K562 (cell line): ENCODE results near the gene PCP4L1. TPM values are rescaled to one million over a fixed set of nuclear protein-coding genes. Genes with fewer than 3 reads are reported as not detected.

Experiments
- HIVEP1 ChIP-seq: fragments of 250-450 bp; sonication (Bioruptor Pico); IDR thresholded peaks from 2 replicates; pipeline ENCODE4 v1.4.0; 2020; ENCODE audit warnings: mild to moderate bottlenecking
- POLR2AphosphoS2 ChIP-seq: IDR thresholded peaks from 2 replicates; pipeline ENCODE4 v1.6.1; 2012; ENCODE audit warnings: low read length, improper control_type of control experiment
- RUNX1 ChIP-seq: sonication (generic); IDR thresholded peaks from 2 replicates; pipeline ENCODE4 v1.6.1; 2016; ENCODE audit warnings: antibody characterized with exemption, low read depth
- SLC30A9 ChIP-seq: fragments of 250-450 bp; sonication (Bioruptor Pico); IDR thresholded peaks from 2 replicates; pipeline ENCODE4 v1.8.0; 2022; ENCODE audit warnings: mild to moderate bottlenecking, moderate library complexity
- TAL1 ChIP-seq: fragments of 450-650 bp; IDR thresholded peaks from 2 replicates; pipeline ENCODE4 v1.6.1; 2016; ENCODE audit warnings: mild to moderate bottlenecking
- YY1 ChIP-seq, 3 experiments: IDR thresholded peaks; 2 replicates each; pipeline ENCODE4 v1.6.1; 2011; ENCODE audit warnings: low read length in 2 of 3, mild to moderate bottlenecking in 2 of 3, moderate library complexity in 2 of 3, borderline replicate concordance in 1 of 3, control low read depth in 1 of 3, low read depth in 1 of 3; ENCODE audit not compliant: insufficient read depth in 3 of 3, insufficient replicate concordance in 2 of 3, control insufficient read depth in 1 of 3, insufficient read length in 1 of 3; ENCODE audit errors: extremely low read depth in 1 of 3
- ZNF232 ChIP-seq: sonication (generic); formaldehyde crosslinking; IDR thresholded peaks from 2 replicates; pipeline ENCODE4 v1.8.0; 2022; ENCODE audit warnings: mild to moderate bottlenecking, missing genetic modification reagents
- ZNF764 ChIP-seq: fragments of 250-450 bp; sonication (Bioruptor Pico); IDR thresholded peaks from 2 replicates; pipeline ENCODE4 v1.4.0; 2020; ENCODE audit warnings: low read depth, mild to moderate bottlenecking, moderate library complexity
- polyA plus RNA-seq, 8 experiments: library from polyadenylated mRNA; depleted of rRNA in 4 of 8; stranded (reverse) in 5 of 8; unstranded in 3 of 8; fragments of >200 nt; fragmentation: Nextera tagmentation in 2 of 8; fragmentation: Illumina TruSeq in 1 of 8; extraction: Ambion mirVana in 2 of 8; extraction: Trizol in 1 of 8; gene quantifications; 2 replicates each; pipeline versions ENCODE4 v1.2.1 to v1.2.3, GENCODE V29; 2011 to 2014; ENCODE audit warnings: inconsistent platforms in 1 of 8, missing spikeins in 1 of 8
- total RNA-seq, 7 experiments: library from RNA; depleted of rRNA in 6 of 7; stranded (reverse); fragments of >200 nt in 6 of 7; fragmentation: Illumina TruSeq in 2 of 7; extraction: Trizol in 2 of 7; gene quantifications; 2 replicates each; pipeline versions ENCODE4 v1.2.1 to v1.2.3, GENCODE V29; 2011 to 2021; ENCODE audit warnings: low replicate concordance in 1 of 7
- TF ChIP-seq, protein P1 (sequence below): fragments of 450-650 bp; IDR thresholded peaks from 2 replicates; pipeline ENCODE4 v1.6.1; 2018; ENCODE audit warnings: mild to moderate bottlenecking, low read depth; ENCODE audit not compliant: partially characterized antibody
- TF ChIP-seq, protein P2 (sequence below): sonication (generic); IDR thresholded peaks from 2 replicates; pipeline ENCODE4 v1.6.1; 2016
- TF ChIP-seq, protein P3 (sequence below): fragments of 450-650 bp; formaldehyde crosslinking; IDR thresholded peaks from 2 replicates; pipeline ENCODE4 v1.4.0; 2022; ENCODE audit warnings: missing genetic modification characterization
- TF ChIP-seq, protein P4 (sequence below): sonication (generic); formaldehyde crosslinking; IDR thresholded peaks from 2 replicates; pipeline ENCODE4 v1.8.1; 2022; ENCODE audit warnings: missing genetic modification reagents
- TF ChIP-seq, protein P5 (sequence below): sonication (generic); formaldehyde crosslinking; IDR thresholded peaks from 2 replicates; pipeline ENCODE4 v1.8.1; 2023; ENCODE audit warnings: mild to moderate bottlenecking, missing genetic modification reagents

Gene PCP4L1
- total and polyA plus RNA-seq, 9 of the 15 experiments (the other 6 are each of a cell fraction or from before 2014, with no cell fraction given) = not detected

DNA sequence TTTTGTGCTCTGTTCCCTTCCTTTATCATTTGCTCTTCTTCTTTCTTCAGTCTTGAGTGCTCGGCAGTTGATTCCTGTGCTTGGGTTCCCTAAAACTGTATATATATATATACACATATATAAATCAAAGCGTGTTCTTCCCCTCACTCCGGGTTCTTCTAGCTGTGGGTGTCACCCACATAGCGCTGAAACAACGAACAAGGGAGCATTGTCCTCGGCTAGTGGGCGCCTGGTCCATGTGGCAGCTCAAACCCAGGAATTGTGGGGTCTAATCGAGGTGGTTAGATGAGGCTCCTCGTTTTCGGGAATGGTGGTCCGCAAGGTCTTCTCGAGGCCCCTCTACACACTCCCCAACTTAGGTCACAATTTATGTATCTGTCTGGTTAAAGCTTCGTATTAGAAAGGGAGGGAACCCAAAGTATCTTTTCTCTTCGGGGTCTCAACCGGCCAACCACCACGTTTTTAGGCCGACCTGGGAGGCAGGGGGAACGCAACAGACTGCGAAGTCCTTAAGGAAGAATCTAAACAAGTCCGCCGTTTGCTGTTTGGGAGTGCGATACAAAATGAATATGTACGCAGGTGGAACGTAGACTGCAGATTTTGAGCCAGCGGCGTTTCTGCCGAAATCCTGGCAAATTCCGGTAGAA, 55.1 kb downstream of the PCP4L1 start (continued):
- TF ChIP-seq, protein P1, sequence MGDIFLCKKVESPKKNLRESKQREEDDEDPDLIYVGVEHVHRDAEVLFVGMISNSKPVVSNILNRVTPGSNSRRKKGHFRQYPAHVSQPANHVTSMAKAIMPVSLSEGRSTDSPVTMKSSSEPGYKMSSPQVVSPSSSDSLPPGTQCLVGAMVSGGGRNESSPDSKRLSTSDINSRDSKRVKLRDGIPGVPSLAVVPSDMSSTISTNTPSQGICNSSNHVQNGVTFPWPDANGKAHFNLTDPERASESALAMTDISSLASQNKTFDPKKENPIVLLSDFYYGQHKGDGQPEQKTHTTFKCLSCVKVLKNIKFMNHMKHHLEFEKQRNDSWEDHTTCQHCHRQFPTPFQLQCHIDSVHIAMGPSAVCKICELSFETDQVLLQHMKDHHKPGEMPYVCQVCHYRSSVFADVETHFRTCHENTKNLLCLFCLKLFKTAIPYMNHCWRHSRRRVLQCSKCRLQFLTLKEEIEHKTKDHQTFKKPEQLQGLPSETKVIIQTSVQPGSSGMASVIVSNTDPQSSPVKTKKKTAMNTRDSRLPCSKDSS = no peak
- TF ChIP-seq SLC30A9 (no peak), HIVEP1 (CRISPR knock-in tag) (no peak), TAL1 (no peak), POLR2AphosphoS2 (no peak), ZNF232 (CRISPR knock-in tag) (no peak), YY1 (IDR thresholded peaks at IDR 0.05; ENCODE audit: borderline replicate concordance in 1 of 3, control insufficient read depth in 1 of 3, extremely low read depth in 1 of 3, insufficient read depth in 3 of 3, insufficient read length in 1 of 3, insufficient replicate concordance in 2 of 3, low read depth in 1 of 3, low read length in 2 of 3) (no peak), ZNF764 (CRISPR knock-in tag) (no peak), RUNX1 (no peak)
- TF ChIP-seq, protein P2, sequence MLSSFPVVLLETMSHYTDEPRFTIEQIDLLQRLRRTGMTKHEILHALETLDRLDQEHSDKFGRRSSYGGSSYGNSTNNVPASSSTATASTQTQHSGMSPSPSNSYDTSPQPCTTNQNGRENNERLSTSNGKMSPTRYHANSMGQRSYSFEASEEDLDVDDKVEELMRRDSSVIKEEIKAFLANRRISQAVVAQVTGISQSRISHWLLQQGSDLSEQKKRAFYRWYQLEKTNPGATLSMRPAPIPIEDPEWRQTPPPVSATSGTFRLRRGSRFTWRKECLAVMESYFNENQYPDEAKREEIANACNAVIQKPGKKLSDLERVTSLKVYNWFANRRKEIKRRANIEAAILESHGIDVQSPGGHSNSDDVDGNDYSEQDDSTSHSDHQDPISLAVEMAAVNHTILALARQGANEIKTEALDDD = 0 out of 2 replicates have a peak, but pooled peaks have one; percentile 47
- TF ChIP-seq, protein P3, sequence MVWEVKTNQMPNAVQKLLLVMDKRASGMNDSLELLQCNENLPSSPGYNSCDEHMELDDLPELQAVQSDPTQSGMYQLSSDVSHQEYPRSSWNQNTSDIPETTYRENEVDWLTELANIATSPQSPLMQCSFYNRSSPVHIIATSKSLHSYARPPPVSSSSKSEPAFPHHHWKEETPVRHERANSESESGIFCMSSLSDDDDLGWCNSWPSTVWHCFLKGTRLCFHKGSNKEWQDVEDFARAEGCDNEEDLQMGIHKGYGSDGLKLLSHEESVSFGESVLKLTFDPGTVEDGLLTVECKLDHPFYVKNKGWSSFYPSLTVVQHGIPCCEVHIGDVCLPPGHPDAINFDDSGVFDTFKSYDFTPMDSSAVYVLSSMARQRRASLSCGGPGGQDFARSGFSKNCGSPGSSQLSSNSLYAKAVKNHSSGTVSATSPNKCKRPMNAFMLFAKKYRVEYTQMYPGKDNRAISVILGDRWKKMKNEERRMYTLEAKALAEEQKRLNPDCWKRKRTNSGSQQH (CRISPR knock-in tag) = no peak
- TF ChIP-seq, protein P4, sequence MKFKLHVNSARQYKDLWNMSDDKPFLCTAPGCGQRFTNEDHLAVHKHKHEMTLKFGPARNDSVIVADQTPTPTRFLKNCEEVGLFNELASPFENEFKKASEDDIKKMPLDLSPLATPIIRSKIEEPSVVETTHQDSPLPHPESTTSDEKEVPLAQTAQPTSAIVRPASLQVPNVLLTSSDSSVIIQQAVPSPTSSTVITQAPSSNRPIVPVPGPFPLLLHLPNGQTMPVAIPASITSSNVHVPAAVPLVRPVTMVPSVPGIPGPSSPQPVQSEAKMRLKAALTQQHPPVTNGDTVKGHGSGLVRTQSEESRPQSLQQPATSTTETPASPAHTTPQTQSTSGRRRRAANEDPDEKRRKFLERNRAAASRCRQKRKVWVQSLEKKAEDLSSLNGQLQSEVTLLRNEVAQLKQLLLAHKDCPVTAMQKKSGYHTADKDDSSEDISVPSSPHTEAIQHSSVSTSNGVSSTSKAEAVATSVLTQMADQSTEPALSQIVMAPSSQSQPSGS (CRISPR knock-in tag) = no peak
- TF ChIP-seq, protein P5, sequence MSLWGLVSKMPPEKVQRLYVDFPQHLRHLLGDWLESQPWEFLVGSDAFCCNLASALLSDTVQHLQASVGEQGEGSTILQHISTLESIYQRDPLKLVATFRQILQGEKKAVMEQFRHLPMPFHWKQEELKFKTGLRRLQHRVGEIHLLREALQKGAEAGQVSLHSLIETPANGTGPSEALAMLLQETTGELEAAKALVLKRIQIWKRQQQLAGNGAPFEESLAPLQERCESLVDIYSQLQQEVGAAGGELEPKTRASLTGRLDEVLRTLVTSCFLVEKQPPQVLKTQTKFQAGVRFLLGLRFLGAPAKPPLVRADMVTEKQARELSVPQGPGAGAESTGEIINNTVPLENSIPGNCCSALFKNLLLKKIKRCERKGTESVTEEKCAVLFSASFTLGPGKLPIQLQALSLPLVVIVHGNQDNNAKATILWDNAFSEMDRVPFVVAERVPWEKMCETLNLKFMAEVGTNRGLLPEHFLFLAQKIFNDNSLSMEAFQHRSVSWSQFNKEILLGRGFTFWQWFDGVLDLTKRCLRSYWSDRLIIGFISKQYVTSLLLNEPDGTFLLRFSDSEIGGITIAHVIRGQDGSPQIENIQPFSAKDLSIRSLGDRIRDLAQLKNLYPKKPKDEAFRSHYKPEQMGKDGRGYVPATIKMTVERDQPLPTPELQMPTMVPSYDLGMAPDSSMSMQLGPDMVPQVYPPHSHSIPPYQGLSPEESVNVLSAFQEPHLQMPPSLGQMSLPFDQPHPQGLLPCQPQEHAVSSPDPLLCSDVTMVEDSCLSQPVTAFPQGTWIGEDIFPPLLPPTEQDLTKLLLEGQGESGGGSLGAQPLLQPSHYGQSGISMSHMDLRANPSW (CRISPR knock-in tag) = no peak
